HCEC 1CT (cell line): ENCODE measurements around the gene ETV7.

Experiments
- DNase-seq: peaks from one replicate; pipeline ENCODE4 v3.0.0-alpha.2; 2017

Gene ETV7

GRCh38 chr6:36318690-36319435 is 68.6 kb downstream of the ETV7 start:
- no peak for DNase-seq

- no peak for DNase-seq
Measured at GRCh38 chr6:36317623-36318022, 69.8 kb downstream of the ETV7 start.
